Activated T-cell treated with anti-CD3 and anti-CD28 coated beads for 4 hours (primary cell): Measurements from ENCODE around the gene POTEI.
"Not testable (repeated sequence)": the region's sequence is repeated elsewhere in the genome, so short reads cannot be mapped to it uniquely, and the experiment has no call there.

ENCODE experiments used
- DNase-seq: peaks from one replicate; pipeline ENCODE4 v3.0.0-alpha.2; 2020

POTEI gene

GRCh38 chr2:130509228-130509627 lies at the start of gene POTEI:
TSS of gene POTEI (minus strand) at chr2:130509328. CDS start at chr2:130509235, 93 bp downstream.
- not testable (repeated sequence) for DNase-seq

- DNase-seq: not testable (repeated sequence)
Measured at GRCh38 chr2:130556441-130556840, 47.3 kb upstream of the POTEI start.

- not testable (repeated sequence) for DNase-seq
Measured at GRCh38 chr2:130554178-130554577, 45.0 kb upstream of the POTEI start.

GRCh38 chr2:130549475-130549874 lies 40.3 kb upstream of the POTEI start:
- DNase-seq: not testable (repeated sequence)

GRCh38 chr2:130548418-130548817 lies 39.3 kb upstream of the POTEI start:
- not testable (repeated sequence) for DNase-seq

- not testable (repeated sequence) for DNase-seq
Measured at GRCh38 chr2:130544978-130545377, 35.9 kb upstream of the POTEI start.

- DNase-seq: not testable (repeated sequence)
Measured at GRCh38 chr2:130543785-130544528, 34.8 kb upstream of the POTEI start.

GRCh38 chr2:130542789-130543188 lies 33.7 kb upstream of the POTEI start:
- DNase-seq: not testable (repeated sequence)

- DNase-seq: not testable (repeated sequence)
Measured at GRCh38 chr2:130538271-130538670, 29.1 kb upstream of the POTEI start.

GRCh38 chr2:130536654-130537053 lies 27.5 kb upstream of the POTEI start:
- not testable (repeated sequence) for DNase-seq

- not testable (repeated sequence) for DNase-seq
Measured at GRCh38 chr2:130531672-130532071, 22.5 kb upstream of the POTEI start.

- DNase-seq: not testable (repeated sequence)
Measured at GRCh38 chr2:130531225-130531624, 22.1 kb upstream of the POTEI start.

GRCh38 chr2:130530212-130530611 lies 21.1 kb upstream of the POTEI start:
- DNase-seq: not testable (repeated sequence)

- DNase-seq: not testable (repeated sequence)
Measured at GRCh38 chr2:130529545-130529944, 20.4 kb upstream of the POTEI start.

- not testable (repeated sequence) for DNase-seq
Measured at GRCh38 chr2:130527365-130527967, 18.3 kb upstream of the POTEI start.

- DNase-seq: not testable (repeated sequence)
Measured at GRCh38 chr2:130522390-130522789, 13.3 kb upstream of the POTEI start.

- not testable (repeated sequence) for DNase-seq
Measured at GRCh38 chr2:130520992-130521391, 11.9 kb upstream of the POTEI start, which contains the start of gene CFC1B. TSS of gene CFC1B (plus strand) at chr2:130521222. CDS start at chr2:130521485, 263 bp downstream.

- DNase-seq: not testable (repeated sequence)
Measured at GRCh38 chr2:130518516-130519106, 9.5 kb upstream of the POTEI start.

- not testable (repeated sequence) for DNase-seq
Measured at GRCh38 chr2:130511747-130512451, 2.8 kb upstream of the POTEI start.

GRCh38 chr2:130510807-130511746 lies 1.9 kb upstream of the POTEI start:
- not testable (repeated sequence) for DNase-seq

GRCh38 chr2:130491073-130491472 lies 18.1 kb downstream of the POTEI start:
- not testable (repeated sequence) for DNase-seq

- DNase-seq: not testable (repeated sequence)
Measured at GRCh38 chr2:130455413-130455812, 53.7 kb downstream of the POTEI start.
